GM18867 (cell line): ENCODE measurements around the gene IQCH.
"Not testable (repeated sequence)": the region's sequence is repeated elsewhere in the genome, so short reads cannot be mapped to it uniquely, and the experiment has no call there.

ENCODE experiments used
- ATAC-seq: cut with Tn5 transposase; IDR thresholded peaks from one replicate; pipeline ENCODE4 v1.9.1; 2021; ENCODE audit warnings: mild to moderate bottlenecking, moderate library complexity; ENCODE audit not compliant: unreplicated experiment

IQCH gene

GRCh38 chr15:67433495-67434099 lies 179.0 kb downstream of the IQCH start:
- ATAC-seq: no peak

GRCh38 chr15:67436351-67437250 lies 182.0 kb downstream of the IQCH start:
- ATAC-seq: not testable (repeated sequence)

- no peak for ATAC-seq
Observed at GRCh38 chr15:67444100-67444499, 189.5 kb downstream of the IQCH start.

- ATAC-seq: no peak
Observed at GRCh38 chr15:67446449-67446848, 191.9 kb downstream of the IQCH start.

GRCh38 chr15:67448372-67448771 lies 193.8 kb downstream of the IQCH start:
- not testable (repeated sequence) for ATAC-seq

- ATAC-seq: not testable (repeated sequence)
Observed at GRCh38 chr15:67453703-67454102, 199.1 kb downstream of the IQCH start.

GRCh38 chr15:67456677-67457529 lies 202.3 kb downstream of the IQCH start:
- no peak for ATAC-seq

GRCh38 chr15:67458331-67459029 lies 203.9 kb downstream of the IQCH start:
- ATAC-seq: no peak

GRCh38 chr15:67460521-67460920 lies 205.9 kb downstream of the IQCH start:
- no peak for ATAC-seq

- no peak for ATAC-seq
Observed at GRCh38 chr15:67461735-67462134, 207.1 kb downstream of the IQCH start.

- ATAC-seq: no peak
Observed at GRCh38 chr15:67462875-67463274, 208.3 kb downstream of the IQCH start.

- ATAC-seq: no peak
Observed at GRCh38 chr15:67463488-67463887, 208.9 kb downstream of the IQCH start.

- ATAC-seq: no peak
Observed at GRCh38 chr15:67465196-67465952, 210.8 kb downstream of the IQCH start.

- no peak for ATAC-seq
Observed at GRCh38 chr15:67468416-67468815, 213.8 kb downstream of the IQCH start.

- no peak for ATAC-seq
Observed at GRCh38 chr15:67469680-67470079, 215.1 kb downstream of the IQCH start.

- ATAC-seq: no peak
Observed at GRCh38 chr15:67472957-67473356, 218.4 kb downstream of the IQCH start.

GRCh38 chr15:67474405-67475110 lies 220.0 kb downstream of the IQCH start:
- ATAC-seq: no peak

- no peak for ATAC-seq
Observed at GRCh38 chr15:67479781-67480505, 225.4 kb downstream of the IQCH start.

GRCh38 chr15:67480741-67481140 lies 226.2 kb downstream of the IQCH start:
- no peak for ATAC-seq
